Erythroblast (primary cell): Measurements from ENCODE around the gene CNPY4.

Experiments used
- GATA1 ChIP-seq: IDR thresholded peaks from 2 replicates; pipeline ENCODE4 v1.6.1; 2011; ENCODE audit warnings: low read depth, mild to moderate bottlenecking, control low read depth, low read length, moderate library complexity
- POLR2A ChIP-seq: IDR thresholded peaks from 2 replicates; pipeline ENCODE4 v1.6.1; 2011; ENCODE audit warnings: mild to moderate bottlenecking, low read length

DNA sequence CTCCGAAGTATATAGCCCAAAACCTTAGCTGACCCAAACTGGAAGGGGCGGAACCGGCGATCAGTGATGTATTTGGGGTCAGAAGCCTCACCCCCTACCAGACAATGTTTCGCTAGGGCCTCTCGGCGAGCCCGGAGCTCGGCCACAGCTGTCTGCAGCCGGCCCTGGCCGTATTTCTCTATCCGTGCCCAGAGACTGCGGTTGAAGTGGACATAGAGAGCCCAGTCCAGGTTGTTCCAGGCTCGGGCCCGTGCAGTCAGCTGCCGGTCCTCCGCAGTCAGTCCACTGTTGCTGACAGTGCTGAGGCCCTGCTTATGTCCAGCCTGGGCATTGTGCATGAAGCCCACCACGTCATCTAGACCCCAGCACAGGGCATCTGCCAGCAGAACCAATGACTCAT, 40.6 kb downstream of the CNPY4 start:
- TF ChIP-seq POLR2A (no peak), GATA1 (no peak)
